Ovary (tissue), 9 donors: ENCODE measurements around the gene F7. TPM values are rescaled to one million over a fixed set of nuclear protein-coding genes. Genes with fewer than 3 reads are reported as not detected.

Experiments
- DNase-seq, 5 donors: peaks; one replicate each; pipeline ENCODE4 v3.0.0-alpha.2; 2019 to 2020
- H3K27ac ChIP-seq, 2 donors: fragments of 200-600 bp; one replicate each; pipeline versions ENCODE4 v1.5.1 to v1.8.0; 2019 to 2022
- H3K27me3 ChIP-seq: fragments of 200-600 bp; one replicate; pipeline ENCODE4 v1.8.0; 2022
- H3K36me3 ChIP-seq: fragments of 200-600 bp; sonication (generic); one replicate; pipeline ENCODE4 v1.5.1; 2019
- H3K4me1 ChIP-seq: one replicate; pipeline ENCODE4 v1.8.1; 2013; ENCODE audit warnings: mild to moderate bottlenecking, moderate library complexity; ENCODE audit not compliant: insufficient read depth
- H3K4me3 ChIP-seq: fragments of 200-600 bp; sonication (generic); one replicate; pipeline ENCODE4 v1.5.1; 2017
- H3K9me3 ChIP-seq, 2 donors: fragments of 200-600 bp in 1 of 2; sonication (generic) in 1 of 2; one replicate each; pipeline versions ENCODE4 v1.5.1 to v1.8.1; 2013 to 2019; ENCODE audit warnings: mild to moderate bottlenecking in 1 of 2, moderate library complexity in 1 of 2
- EP300 ChIP-seq: sonication (generic); formaldehyde crosslinking; IDR thresholded peaks from one replicate; pipeline ENCODE4 v1.6.1; 2017; ENCODE audit warnings: antibody characterized with exemption
- POLR2A ChIP-seq: fragments of 450-650 bp; IDR thresholded peaks from one replicate; pipeline ENCODE4 v1.6.1; 2017; ENCODE audit warnings: antibody characterized with exemption, mild to moderate bottlenecking, moderate library complexity
- WGBS, 3 donors: extraction: QIAGEN DNeasy Blood & Tissue Kit in 1 of 3; methylation state at CpG; one replicate each; pipeline versions ENCODE4 v1.1.5 to v1.1.7; 2013 to 2017; 5-methylcytosine and 5-hydroxymethylcytosine counted together
- intact Hi-C, 4 donors: fragments of 100-400 bp; cut with DNase I; formaldehyde crosslinking; loops; one replicate each; pipeline versions ENCODE4 v1.11.0 to v1.15.1; 2022 to 2023
- polyA plus RNA-seq, 2 donors: library from polyadenylated mRNA; stranded (reverse); fragments of 200-250 nt in 1 of 2; fragments of 350-450 nt in 1 of 2; fragmentation: Illumina TruSeq in 1 of 2; extraction: RNeasy Lipid Tissue Mini Kit (QIAGEN cat#74804) in 1 of 2; gene quantifications; one replicate each; pipeline ENCODE4 v1.2.3, GENCODE V29; 2013 to 2014
- total RNA-seq, 7 donors: library from RNA; depleted of rRNA in 2 of 7; stranded (reverse); fragments of >200 nt in 2 of 7; fragmentation: NEBNext Ultra II Directional in 3 of 7; extraction: Animal tissue kit (Norgen Biotek cat#: 25700) in 3 of 7; gene quantifications; one replicate each; pipeline versions ENCODE4 v1.1.0 to v1.2.4, GENCODE V29; 2016 to 2023
- TF ChIP-seq, protein P1 (sequence below), 3 donors: fragments of 450-650 bp in 2 of 3; fragments of 200-600 bp in 1 of 3; IDR thresholded peaks; one replicate each; pipeline versions ENCODE4 v1.5.1 to v1.8.0; 2016 to 2022; ENCODE audit warnings: antibody characterized with exemption in 3 of 3, mild to moderate bottlenecking in 1 of 3
- donor health status: DM: no; HTN: no; CAD: no; lungs with moderate emphysema.
- donor health status: DM: no; HTN: no; CAD: no.
- donor health status: Bipolar disorder and iron deficiency.
- donor health status: DM: yes; HTN: yes; CAD: no.
- donor health status: DM: no; HTN: no; CAD: no.
- donor health status: DM: yes; HTN: yes; CAD: no.

The F7 gene
- total and polyA plus RNA-seq, 9 donors = 0.11 to 2.1 (median 0.35) TPM; not detected in 2

DNA sequence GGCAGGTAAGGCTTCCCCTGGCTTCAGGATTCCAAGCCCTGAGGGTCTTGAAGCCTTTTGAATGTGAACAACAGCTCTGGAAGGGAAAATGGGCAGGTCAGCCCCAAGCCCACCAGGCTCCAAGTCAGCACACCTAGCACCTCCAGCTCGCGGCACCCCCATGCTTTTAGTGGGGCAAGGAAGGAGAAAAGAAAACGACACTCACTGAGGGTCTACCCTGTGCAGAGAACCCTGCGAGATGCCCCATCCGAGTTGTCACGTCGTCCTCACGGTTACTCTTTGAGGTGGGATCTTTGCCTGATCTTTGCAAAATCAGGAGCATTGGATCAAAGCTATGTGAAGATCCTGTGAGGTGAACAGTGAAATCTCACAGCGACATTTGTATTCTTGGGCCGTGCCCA, 11.3 kb downstream of the F7 start:
- TF ChIP-seq EP300 (no peak), POLR2A (no peak)
- TF ChIP-seq, protein P1, sequence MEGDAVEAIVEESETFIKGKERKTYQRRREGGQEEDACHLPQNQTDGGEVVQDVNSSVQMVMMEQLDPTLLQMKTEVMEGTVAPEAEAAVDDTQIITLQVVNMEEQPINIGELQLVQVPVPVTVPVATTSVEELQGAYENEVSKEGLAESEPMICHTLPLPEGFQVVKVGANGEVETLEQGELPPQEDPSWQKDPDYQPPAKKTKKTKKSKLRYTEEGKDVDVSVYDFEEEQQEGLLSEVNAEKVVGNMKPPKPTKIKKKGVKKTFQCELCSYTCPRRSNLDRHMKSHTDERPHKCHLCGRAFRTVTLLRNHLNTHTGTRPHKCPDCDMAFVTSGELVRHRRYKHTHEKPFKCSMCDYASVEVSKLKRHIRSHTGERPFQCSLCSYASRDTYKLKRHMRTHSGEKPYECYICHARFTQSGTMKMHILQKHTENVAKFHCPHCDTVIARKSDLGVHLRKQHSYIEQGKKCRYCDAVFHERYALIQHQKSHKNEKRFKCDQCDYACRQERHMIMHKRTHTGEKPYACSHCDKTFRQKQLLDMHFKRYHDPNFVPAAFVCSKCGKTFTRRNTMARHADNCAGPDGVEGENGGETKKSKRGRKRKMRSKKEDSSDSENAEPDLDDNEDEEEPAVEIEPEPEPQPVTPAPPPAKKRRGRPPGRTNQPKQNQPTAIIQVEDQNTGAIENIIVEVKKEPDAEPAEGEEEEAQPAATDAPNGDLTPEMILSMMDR (IDR thresholded peaks at IDR 0.05) = no peak
- 90 to 93% (median 91%) methylated on average over 10 of the region's 10 CpGs for WGBS, 3 donors
- Histone ChIP-seq H3K27me3 (no peaks in the 10 kb centered on the region), H3K4me3 (no peak overlapping the region), H3K36me3 (no peaks in the 10 kb centered on the region), H3K4me1 (peaks cover under 1% of the 10 kb centered on the region), H3K27ac (no peak overlapping the region), H3K9me3 (no peaks in the 10 kb centered on the region)
- DNase-seq = peak in 1 of 5 donors; percentile 5
- intact Hi-C loops = no loop called here

DNA sequence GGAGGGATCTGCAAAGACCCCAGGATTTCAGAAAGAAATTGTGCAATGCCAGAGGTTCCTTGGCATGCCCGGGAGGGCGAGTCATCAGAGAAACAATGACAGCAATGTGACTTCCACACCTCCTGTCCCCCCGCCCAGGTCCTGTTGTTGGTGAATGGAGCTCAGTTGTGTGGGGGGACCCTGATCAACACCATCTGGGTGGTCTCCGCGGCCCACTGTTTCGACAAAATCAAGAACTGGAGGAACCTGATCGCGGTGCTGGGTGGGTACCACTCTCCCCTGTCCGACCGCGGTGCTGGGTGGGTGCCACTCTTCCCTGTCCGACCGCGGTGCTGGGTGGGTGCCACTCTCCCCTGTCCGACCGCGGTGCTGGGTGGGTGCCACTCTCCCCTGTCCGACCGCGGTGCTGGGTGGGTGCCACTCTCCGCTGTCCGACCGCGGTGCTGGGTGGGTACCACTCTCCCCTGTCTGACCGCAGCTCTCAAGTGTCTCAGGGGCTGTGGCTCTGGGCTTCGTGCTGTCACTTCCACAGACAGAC, 11.8 kb downstream of the F7 start:
- TF ChIP-seq, protein P1 (IDR thresholded peaks at IDR 0.05) = no peak
- no peak for TF ChIP-seq POLR2A
- no peaks in the 10 kb centered on the region for H3K36me3 ChIP-seq
- DNase-seq = peak in 3 of 5 donors; percentile 4 to 13 (median 6)

GRCh38 chr13:113117911-113118260, 12.3 kb downstream of the F7 start:
- H3K4me3 ChIP-seq = no peak overlapping the region
- WGBS, 3 donors = 79 to 89% (median 82%) methylated on average over 9 of the region's 9 CpGs
- DNase-seq = peak in 1 of 5 donors; percentile 8
- H3K4me1 ChIP-seq = peaks cover 3% of the 10 kb centered on the region
- intact Hi-C loops = no loop called here
- H3K27me3 ChIP-seq = no peaks in the 10 kb centered on the region
- H3K36me3 ChIP-seq = no peaks in the 10 kb centered on the region
- no peaks in the 10 kb centered on the region for H3K9me3 ChIP-seq
- TF ChIP-seq, protein P1 (IDR thresholded peaks at IDR 0.05) = no peak
- TF ChIP-seq EP300 = no peak
- no peak for TF ChIP-seq POLR2A
- no peak overlapping the region for H3K27ac ChIP-seq

More for the DNA sequence above, 11.8 kb downstream of the F7 start:
- Histone ChIP-seq H3K27me3 (no peaks in the 10 kb centered on the region), H3K9me3 (no peaks in the 10 kb centered on the region), H3K4me1 (peaks cover 3% of the 10 kb centered on the region), H3K4me3 (no peak overlapping the region), H3K27ac (no peak overlapping the region)
- 90 to 94% (median 91%) methylated on average over 26 of the region's 26 CpGs for WGBS, 3 donors
- intact Hi-C loops = no loop called here

DNA sequence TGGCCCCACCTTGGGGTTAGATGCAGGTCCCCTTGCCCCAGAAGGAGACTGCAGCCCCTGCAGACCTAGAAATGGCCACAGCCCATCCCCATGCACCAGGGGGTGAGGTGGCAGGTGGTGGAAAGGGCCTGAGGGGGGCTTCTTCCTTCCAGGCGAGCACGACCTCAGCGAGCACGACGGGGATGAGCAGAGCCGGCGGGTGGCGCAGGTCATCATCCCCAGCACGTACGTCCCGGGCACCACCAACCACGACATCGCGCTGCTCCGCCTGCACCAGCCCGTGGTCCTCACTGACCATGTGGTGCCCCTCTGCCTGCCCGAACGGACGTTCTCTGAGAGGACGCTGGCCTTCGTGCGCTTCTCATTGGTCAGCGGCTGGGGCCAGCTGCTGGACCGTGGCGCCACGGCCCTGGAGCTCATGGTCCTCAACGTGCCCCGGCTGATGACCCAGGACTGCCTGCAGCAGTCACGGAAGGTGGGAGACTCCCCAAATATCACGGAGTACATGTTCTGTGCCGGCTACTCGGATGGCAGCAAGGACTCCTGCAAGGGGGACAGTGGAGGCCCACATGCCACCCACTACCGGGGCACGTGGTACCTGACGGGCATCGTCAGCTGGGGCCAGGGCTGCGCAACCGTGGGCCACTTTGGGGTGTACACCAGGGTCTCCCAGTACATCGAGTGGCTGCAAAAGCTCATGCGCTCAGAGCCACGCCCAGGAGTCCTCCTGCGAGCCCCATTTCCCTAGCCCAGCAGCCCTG, 12.8 kb downstream of the F7 start:
- Histone ChIP-seq H3K9me3 (no peaks in the 10 kb centered on the region), H3K4me1 (peaks cover 6% of the 10 kb centered on the region), H3K27me3 (no peaks in the 10 kb centered on the region), H3K36me3 (no peaks in the 10 kb centered on the region), H3K4me3 (no peak overlapping the region), H3K27ac (no peak overlapping the region)
- intact Hi-C loops = no loop called here
- TF ChIP-seq POLR2A (no peak), EP300 (no peak)
- TF ChIP-seq, protein P1 (IDR thresholded peaks at IDR 0.05) = no peak
- WGBS, 3 donors = 85 to 90% (median 89%) methylated on average over 42 of the region's 42 CpGs
- DNase-seq = peak in 2 of 5 donors; percentile 12 to 18
